ENCODE data around the gene ENO2. TPM values are rescaled to one million over a fixed set of nuclear protein-coding genes. Genes with fewer than 3 reads are reported as not detected.

The ENO2 gene
- total and polyA plus RNA-seq, 9 donors: 5.0 to 22.3 (median 11.5) TPM

GRCh38 chr12:6894321-6894720, 20.1 kb upstream of the ENO2 start:
- no peak overlapping the region for H3K4me3 ChIP-seq
- H3K27ac ChIP-seq: no peak overlapping the region
- no peaks in the 10 kb centered on the region for H3K9me3 ChIP-seq
- no peaks in the 10 kb centered on the region for H3K36me3 ChIP-seq
- intact Hi-C loops (cut with DNase I): loop anchor here in 1 of 4 donors (5.0 kb wide), 1 partner anchor 577 kb away; no protein-coding TSS in a partner anchor
- TF ChIP-seq EP300 (IDR thresholded peaks at IDR 0.05) (no peak), CTCF (IDR thresholded peaks at IDR 0.05) (no peak), POLR2A (IDR thresholded peaks at IDR 0.05) (no peak)
- H3K4me1 ChIP-seq (ENCODE audit: insufficient read depth): peaks cover 2% of the 10 kb centered on the region
- WGBS, 3 donors: 82 to 88% (median 88%) methylated on average over 3 of the region's 3 CpGs
- no peaks in the 10 kb centered on the region for H3K27me3 ChIP-seq
- no peak for DNase-seq

GRCh38 chr12:6896846-6897435, 17.4 kb upstream of the ENO2 start:
- Histone ChIP-seq H3K9me3 (no peaks in the 10 kb centered on the region), H3K4me1 (ENCODE audit: insufficient read depth) (no peaks in the 10 kb centered on the region), H3K27me3 (no peaks in the 10 kb centered on the region), H3K27ac (no peak overlapping the region), H3K4me3 (no peak overlapping the region), H3K36me3 (no peaks in the 10 kb centered on the region)
- 51 to 69% (median 52%) methylated on average over 6 of the region's 6 CpGs for whole genome bisulfite sequencing, 3 donors
- intact Hi-C loops (cut with DNase I): no loop called here
- TF ChIP-seq POLR2A (IDR thresholded peaks at IDR 0.05) (no peak), EP300 (IDR thresholded peaks at IDR 0.05) (no peak), CTCF (IDR thresholded peaks at IDR 0.05) (no peak)
- DNase-seq: no peak

GRCh38 chr12:6899427-6899826, 15.0 kb upstream of the ENO2 start:
- no peaks in the 10 kb centered on the region for H3K9me3 ChIP-seq
- TF ChIP-seq EP300 (IDR thresholded peaks at IDR 0.05): no peak
- no peak for TF ChIP-seq POLR2A (IDR thresholded peaks at IDR 0.05)
- no peak for TF ChIP-seq CTCF (IDR thresholded peaks at IDR 0.05)
- DNase-seq: no peak
- WGBS, 3 donors: 73 to 86% (median 81%) methylated on average over 5 of the region's 5 CpGs
- intact Hi-C loops (cut with DNase I): no loop called here
- H3K4me1 ChIP-seq (ENCODE audit: insufficient read depth): no peaks in the 10 kb centered on the region
- H3K36me3 ChIP-seq: no peaks in the 10 kb centered on the region
- no peak overlapping the region for H3K27ac ChIP-seq
- H3K4me3 ChIP-seq: no peak overlapping the region
- H3K27me3 ChIP-seq: no peaks in the 10 kb centered on the region

GRCh38 chr12:6899837-6900519, 14.4 kb upstream of the ENO2 start:
- 52 to 61% (median 56%) methylated on average over 10 of the region's 10 CpGs for WGBS, 3 donors
- H3K36me3 ChIP-seq: no peaks in the 10 kb centered on the region
- H3K9me3 ChIP-seq: no peaks in the 10 kb centered on the region
- intact Hi-C loops (cut with DNase I): no loop called here
- no peak overlapping the region for H3K4me3 ChIP-seq
- no peaks in the 10 kb centered on the region for H3K27me3 ChIP-seq
- no peak for DNase-seq
- no peak overlapping the region for H3K27ac ChIP-seq
- no peaks in the 10 kb centered on the region for H3K4me1 ChIP-seq (ENCODE audit: insufficient read depth)
- TF ChIP-seq CTCF (IDR thresholded peaks at IDR 0.05): no peak
- TF ChIP-seq POLR2A (IDR thresholded peaks at IDR 0.05): no peak
- TF ChIP-seq EP300 (IDR thresholded peaks at IDR 0.05): no peak
